ENCODE data around the gene EXOSC3. TPM values are rescaled to one million over a fixed set of nuclear protein-coding genes. Genes with fewer than 3 reads are reported as not detected.

EXOSC3 gene
- total and polyA plus RNA-seq, 2 of the 8 experiments (the other 6 are each of a cell fraction or from before 2014, with no cell fraction given) = 46.7 to 73.4 TPM

DNA sequence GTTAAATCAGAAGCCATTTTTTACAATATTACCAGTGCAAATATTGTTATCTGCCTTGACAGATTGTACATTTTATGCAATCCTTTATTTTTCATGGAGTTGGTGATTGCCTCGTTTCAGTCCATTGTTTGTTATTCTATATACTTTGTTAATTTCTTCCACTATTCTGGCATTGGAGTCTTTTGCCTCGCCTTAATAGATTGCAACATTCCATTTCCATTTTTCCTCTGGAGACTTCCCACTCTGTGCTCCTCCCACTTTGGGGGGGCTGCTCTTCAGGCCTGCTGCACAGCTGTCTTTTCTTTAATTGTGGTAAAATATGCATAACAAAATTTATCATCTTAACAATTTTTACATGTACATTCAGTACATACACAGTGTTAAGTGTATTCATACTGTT, 11.4 kb upstream of the EXOSC3 start (continued):
- TF ChIP-seq, protein P1, sequence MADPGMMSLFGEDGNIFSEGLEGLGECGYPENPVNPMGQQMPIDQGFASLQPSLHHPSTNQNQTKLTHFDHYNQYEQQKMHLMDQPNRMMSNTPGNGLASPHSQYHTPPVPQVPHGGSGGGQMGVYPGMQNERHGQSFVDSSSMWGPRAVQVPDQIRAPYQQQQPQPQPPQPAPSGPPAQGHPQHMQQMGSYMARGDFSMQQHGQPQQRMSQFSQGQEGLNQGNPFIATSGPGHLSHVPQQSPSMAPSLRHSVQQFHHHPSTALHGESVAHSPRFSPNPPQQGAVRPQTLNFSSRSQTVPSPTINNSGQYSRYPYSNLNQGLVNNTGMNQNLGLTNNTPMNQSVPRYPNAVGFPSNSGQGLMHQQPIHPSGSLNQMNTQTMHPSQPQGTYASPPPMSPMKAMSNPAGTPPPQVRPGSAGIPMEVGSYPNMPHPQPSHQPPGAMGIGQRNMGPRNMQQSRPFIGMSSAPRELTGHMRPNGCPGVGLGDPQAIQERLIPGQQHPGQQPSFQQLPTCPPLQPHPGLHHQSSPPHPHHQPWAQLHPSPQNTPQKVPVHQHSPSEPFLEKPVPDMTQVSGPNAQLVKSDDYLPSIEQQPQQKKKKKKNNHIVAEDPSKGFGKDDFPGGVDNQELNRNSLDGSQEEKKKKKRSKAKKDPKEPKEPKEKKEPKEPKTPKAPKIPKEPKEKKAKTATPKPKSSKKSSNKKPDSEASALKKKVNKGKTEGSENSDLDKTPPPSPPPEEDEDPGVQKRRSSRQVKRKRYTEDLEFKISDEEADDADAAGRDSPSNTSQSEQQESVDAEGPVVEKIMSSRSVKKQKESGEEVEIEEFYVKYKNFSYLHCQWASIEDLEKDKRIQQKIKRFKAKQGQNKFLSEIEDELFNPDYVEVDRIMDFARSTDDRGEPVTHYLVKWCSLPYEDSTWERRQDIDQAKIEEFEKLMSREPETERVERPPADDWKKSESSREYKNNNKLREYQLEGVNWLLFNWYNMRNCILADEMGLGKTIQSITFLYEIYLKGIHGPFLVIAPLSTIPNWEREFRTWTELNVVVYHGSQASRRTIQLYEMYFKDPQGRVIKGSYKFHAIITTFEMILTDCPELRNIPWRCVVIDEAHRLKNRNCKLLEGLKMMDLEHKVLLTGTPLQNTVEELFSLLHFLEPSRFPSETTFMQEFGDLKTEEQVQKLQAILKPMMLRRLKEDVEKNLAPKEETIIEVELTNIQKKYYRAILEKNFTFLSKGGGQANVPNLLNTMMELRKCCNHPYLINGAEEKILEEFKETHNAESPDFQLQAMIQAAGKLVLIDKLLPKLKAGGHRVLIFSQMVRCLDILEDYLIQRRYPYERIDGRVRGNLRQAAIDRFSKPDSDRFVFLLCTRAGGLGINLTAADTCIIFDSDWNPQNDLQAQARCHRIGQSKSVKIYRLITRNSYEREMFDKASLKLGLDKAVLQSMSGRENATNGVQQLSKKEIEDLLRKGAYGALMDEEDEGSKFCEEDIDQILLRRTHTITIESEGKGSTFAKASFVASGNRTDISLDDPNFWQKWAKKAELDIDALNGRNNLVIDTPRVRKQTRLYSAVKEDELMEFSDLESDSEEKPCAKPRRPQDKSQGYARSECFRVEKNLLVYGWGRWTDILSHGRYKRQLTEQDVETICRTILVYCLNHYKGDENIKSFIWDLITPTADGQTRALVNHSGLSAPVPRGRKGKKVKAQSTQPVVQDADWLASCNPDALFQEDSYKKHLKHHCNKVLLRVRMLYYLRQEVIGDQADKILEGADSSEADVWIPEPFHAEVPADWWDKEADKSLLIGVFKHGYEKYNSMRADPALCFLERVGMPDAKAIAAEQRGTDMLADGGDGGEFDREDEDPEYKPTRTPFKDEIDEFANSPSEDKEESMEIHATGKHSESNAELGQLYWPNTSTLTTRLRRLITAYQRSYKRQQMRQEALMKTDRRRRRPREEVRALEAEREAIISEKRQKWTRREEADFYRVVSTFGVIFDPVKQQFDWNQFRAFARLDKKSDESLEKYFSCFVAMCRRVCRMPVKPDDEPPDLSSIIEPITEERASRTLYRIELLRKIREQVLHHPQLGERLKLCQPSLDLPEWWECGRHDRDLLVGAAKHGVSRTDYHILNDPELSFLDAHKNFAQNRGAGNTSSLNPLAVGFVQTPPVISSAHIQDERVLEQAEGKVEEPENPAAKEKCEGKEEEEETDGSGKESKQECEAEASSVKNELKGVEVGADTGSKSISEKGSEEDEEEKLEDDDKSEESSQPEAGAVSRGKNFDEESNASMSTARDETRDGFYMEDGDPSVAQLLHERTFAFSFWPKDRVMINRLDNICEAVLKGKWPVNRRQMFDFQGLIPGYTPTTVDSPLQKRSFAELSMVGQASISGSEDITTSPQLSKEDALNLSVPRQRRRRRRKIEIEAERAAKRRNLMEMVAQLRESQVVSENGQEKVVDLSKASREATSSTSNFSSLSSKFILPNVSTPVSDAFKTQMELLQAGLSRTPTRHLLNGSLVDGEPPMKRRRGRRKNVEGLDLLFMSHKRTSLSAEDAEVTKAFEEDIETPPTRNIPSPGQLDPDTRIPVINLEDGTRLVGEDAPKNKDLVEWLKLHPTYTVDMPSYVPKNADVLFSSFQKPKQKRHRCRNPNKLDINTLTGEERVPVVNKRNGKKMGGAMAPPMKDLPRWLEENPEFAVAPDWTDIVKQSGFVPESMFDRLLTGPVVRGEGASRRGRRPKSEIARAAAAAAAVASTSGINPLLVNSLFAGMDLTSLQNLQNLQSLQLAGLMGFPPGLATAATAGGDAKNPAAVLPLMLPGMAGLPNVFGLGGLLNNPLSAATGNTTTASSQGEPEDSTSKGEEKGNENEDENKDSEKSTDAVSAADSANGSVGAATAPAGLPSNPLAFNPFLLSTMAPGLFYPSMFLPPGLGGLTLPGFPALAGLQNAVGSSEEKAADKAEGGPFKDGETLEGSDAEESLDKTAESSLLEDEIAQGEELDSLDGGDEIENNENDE (IDR thresholded peaks at IDR 0.05; ENCODE audit: insufficient replicate concordance, low read length) = no peak
- TF ChIP-seq TEAD4 (IDR thresholded peaks at IDR 0.05; ENCODE audit: low read depth, low read length) = no peak
- no peak for TF ChIP-seq GABPA (IDR thresholded peaks at IDR 0.05; ENCODE audit: borderline replicate concordance, insufficient read depth, low read length)
- TF ChIP-seq, protein P2, sequence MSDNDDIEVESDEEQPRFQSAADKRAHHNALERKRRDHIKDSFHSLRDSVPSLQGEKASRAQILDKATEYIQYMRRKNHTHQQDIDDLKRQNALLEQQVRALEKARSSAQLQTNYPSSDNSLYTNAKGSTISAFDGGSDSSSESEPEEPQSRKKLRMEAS (IDR thresholded peaks at IDR 0.05) = no peak
- TF ChIP-seq NRF1 (IDR thresholded peaks at IDR 0.05; ENCODE audit: low read depth, low read length) = no peak
- no peak for TF ChIP-seq CTBP2 (IDR thresholded peaks at IDR 0.05; ENCODE audit: borderline replicate concordance, insufficient read depth, insufficient read length, low read length)
- no peak for TF ChIP-seq FOSL1 (IDR thresholded peaks at IDR 0.05; ENCODE audit: insufficient read depth, low read depth, low read length)
- TF ChIP-seq GTF2F1 (IDR thresholded peaks at IDR 0.05; ENCODE audit: borderline replicate concordance, low read depth, low read length) = no peak
- TF ChIP-seq RFX5 (IDR thresholded peaks at IDR 0.05; ENCODE audit: borderline replicate concordance, low read depth, low read length) = no peak
- TF ChIP-seq SIN3A (conservative IDR thresholded peaks at IDR 0.05 in 1 of 2, IDR thresholded peaks at IDR 0.05 in 1 of 2; ENCODE audit: low read depth in 1 of 2, low read length in 2 of 2) = no peak
- TF ChIP-seq JUN (IDR thresholded peaks at IDR 0.05; ENCODE audit: low read depth, low read length) = no peak
